Peyer's patch (tissue), 4 donors: ENCODE data around the gene FAM184A. TPM values are rescaled to one million over a fixed set of nuclear protein-coding genes. Genes with fewer than 3 reads are reported as not detected.
A peak's percentile ranks its signal among the peaks of the same experiment; 100 is the strongest.
"Not testable (repeated sequence)": the region's sequence is repeated elsewhere in the genome, so short reads cannot be mapped to it uniquely, and the experiment has no call there.

ENCODE experiments used
- DNase-seq, 3 donors: peaks; one replicate each; pipeline ENCODE4 v3.0.0-alpha.2; 2017 to 2019
- H3K27ac ChIP-seq, 4 donors: fragments of 200-600 bp; sonication (generic); one replicate each; pipeline ENCODE4 v1.5.1; 2016 to 2019
- H3K27me3 ChIP-seq, 2 donors: fragments of 200-600 bp; sonication (generic); one replicate each; pipeline ENCODE4 v1.5.1; 2019
- H3K36me3 ChIP-seq, 3 donors: fragments of 200-600 bp; sonication (generic); one replicate each; pipeline ENCODE4 v1.5.1; 2016 to 2019
- H3K4me1 ChIP-seq, 4 donors: fragments of 200-600 bp; sonication (generic); one replicate each; pipeline ENCODE4 v1.5.1; 2016 to 2019
- H3K4me3 ChIP-seq, 4 donors: fragments of 200-600 bp; sonication (generic); 1 replicate in 3 of 4; 2 replicates in 1 of 4; pipeline ENCODE4 v1.5.1; 2016 to 2019; ENCODE audit warnings: mild to moderate bottlenecking in 1 of 4
- H3K9me3 ChIP-seq, 4 donors: fragments of 200-600 bp; sonication (generic); one replicate each; pipeline ENCODE4 v1.5.1; 2016 to 2019; ENCODE audit warnings: mild to moderate bottlenecking in 1 of 4
- POLR2A ChIP-seq, 2 donors: fragments of 450-650 bp; IDR thresholded peaks; one replicate each; pipeline ENCODE4 v1.5.1; 2017; ENCODE audit warnings: antibody characterized with exemption in 2 of 2, mild to moderate bottlenecking in 2 of 2, moderate library complexity in 2 of 2
- total RNA-seq, 4 donors: library from RNA; depleted of rRNA; stranded (reverse); fragments of >200 nt; gene quantifications; one replicate each; pipeline ENCODE4 v1.1.0, GENCODE V29; 2016
- TF ChIP-seq, protein P1 (sequence below), 6 experiments: fragments of 450-650 bp in 4 of 6; fragments of 200-600 bp in 2 of 6; sonication (generic) in 1 of 6; IDR thresholded peaks; one replicate each; pipeline ENCODE4 v1.5.1; 2017 to 2019; ENCODE audit warnings: antibody characterized with exemption in 6 of 6, mild to moderate bottlenecking in 3 of 6, moderate library complexity in 1 of 6

The FAM184A gene
- total RNA-seq, 4 donors from 2014 or later, result 2.7 to 11.9 (median 8.8) TPM

DNA sequence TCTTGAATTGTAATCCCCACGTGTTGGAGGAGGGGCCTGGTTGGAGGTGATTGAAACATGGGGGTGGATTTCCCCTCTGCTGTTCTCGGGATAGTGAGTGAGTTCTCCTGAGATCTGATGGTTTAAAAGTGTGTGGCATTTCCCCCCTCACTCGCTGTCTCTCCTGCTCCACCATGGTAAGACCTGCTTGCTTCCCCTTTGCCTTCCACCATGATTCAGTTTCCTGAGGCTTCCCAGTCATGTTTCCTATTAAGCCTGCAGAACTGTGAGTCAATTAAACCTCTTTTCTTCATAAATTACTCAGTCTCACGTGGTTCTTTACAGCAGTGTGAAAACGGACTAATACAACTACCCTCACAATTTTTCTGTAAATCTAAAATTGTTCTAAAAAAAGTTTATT lies 26.8 kb upstream of the FAM184A start:
- TF ChIP-seq POLR2A (IDR thresholded peaks at IDR 0.05), result no peak
- TF ChIP-seq, protein P1, sequence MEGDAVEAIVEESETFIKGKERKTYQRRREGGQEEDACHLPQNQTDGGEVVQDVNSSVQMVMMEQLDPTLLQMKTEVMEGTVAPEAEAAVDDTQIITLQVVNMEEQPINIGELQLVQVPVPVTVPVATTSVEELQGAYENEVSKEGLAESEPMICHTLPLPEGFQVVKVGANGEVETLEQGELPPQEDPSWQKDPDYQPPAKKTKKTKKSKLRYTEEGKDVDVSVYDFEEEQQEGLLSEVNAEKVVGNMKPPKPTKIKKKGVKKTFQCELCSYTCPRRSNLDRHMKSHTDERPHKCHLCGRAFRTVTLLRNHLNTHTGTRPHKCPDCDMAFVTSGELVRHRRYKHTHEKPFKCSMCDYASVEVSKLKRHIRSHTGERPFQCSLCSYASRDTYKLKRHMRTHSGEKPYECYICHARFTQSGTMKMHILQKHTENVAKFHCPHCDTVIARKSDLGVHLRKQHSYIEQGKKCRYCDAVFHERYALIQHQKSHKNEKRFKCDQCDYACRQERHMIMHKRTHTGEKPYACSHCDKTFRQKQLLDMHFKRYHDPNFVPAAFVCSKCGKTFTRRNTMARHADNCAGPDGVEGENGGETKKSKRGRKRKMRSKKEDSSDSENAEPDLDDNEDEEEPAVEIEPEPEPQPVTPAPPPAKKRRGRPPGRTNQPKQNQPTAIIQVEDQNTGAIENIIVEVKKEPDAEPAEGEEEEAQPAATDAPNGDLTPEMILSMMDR (IDR thresholded peaks at IDR 0.05), result no peak
- H3K4me1 ChIP-seq, result no peaks in the 10 kb centered on the region
- no peaks in the 10 kb centered on the region for H3K9me3 ChIP-seq
- no peaks in the 10 kb centered on the region for H3K36me3 ChIP-seq
- no peak for DNase-seq
- no peak overlapping the region for H3K4me3 ChIP-seq
- no peaks in the 10 kb centered on the region for H3K27me3 ChIP-seq
- H3K27ac ChIP-seq, result no peak overlapping the region

GRCh38 chr6:119102901-119103300 lies 24.4 kb upstream of the FAM184A start:
- Histone ChIP-seq H3K36me3 (no peaks in the 10 kb centered on the region), H3K27ac (no peak overlapping the region), H3K4me3 (no peak overlapping the region), H3K4me1 (no peaks in the 10 kb centered on the region), H3K27me3 (no peaks in the 10 kb centered on the region), H3K9me3 (no peaks in the 10 kb centered on the region)
- DNase-seq, result no peak
- TF ChIP-seq, protein P1 (IDR thresholded peaks at IDR 0.05), result no peak
- TF ChIP-seq POLR2A (IDR thresholded peaks at IDR 0.05), result no peak

DNA sequence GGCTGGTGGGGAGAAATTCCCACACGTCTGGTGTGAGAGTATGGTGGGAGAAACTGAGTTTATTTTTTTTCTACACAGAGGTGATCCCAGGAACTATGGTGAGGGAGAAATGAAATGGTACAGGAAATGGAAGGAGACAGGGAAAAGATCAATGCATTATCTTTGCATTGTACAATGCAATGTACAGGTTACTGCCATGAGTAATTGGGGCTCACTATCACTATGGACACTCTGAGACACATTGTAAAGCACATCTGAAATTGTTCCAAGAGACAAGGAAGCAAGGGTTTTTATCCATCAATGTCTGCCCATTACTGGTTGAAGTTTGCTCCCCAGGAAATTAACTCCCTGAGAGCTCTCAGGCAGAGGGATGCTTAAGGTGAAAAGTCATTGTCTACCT lies 21.7 kb upstream of the FAM184A start:
- TF ChIP-seq, protein P1 (IDR thresholded peaks at IDR 0.05), result no peak
- TF ChIP-seq POLR2A (IDR thresholded peaks at IDR 0.05), result no peak
- H3K4me3 ChIP-seq, result no peak overlapping the region
- DNase-seq, result no peak
- H3K4me1 ChIP-seq, result no peaks in the 10 kb centered on the region
- H3K9me3 ChIP-seq, result no peaks in the 10 kb centered on the region
- H3K27ac ChIP-seq, result no peak overlapping the region
- no peaks in the 10 kb centered on the region for H3K27me3 ChIP-seq
- no peaks in the 10 kb centered on the region for H3K36me3 ChIP-seq

GRCh38 chr6:119097815-119098361 lies 19.4 kb upstream of the FAM184A start:
- not testable (repeated sequence) for H3K4me1 ChIP-seq, H3K27me3 ChIP-seq, H3K4me3 ChIP-seq, H3K9me3 ChIP-seq, DNase-seq, H3K36me3 ChIP-seq, H3K27ac ChIP-seq

- Histone ChIP-seq H3K36me3 (no peaks in the 10 kb centered on the region), H3K27me3 (no peaks in the 10 kb centered on the region), H3K27ac (peak overlapping the region in 1 of 4 donors; percentile 17), H3K9me3 (no peaks in the 10 kb centered on the region), H3K4me3 (no peak overlapping the region), H3K4me1 (no peaks in the 10 kb centered on the region)
- no peak for DNase-seq
- TF ChIP-seq, protein P1 (IDR thresholded peaks at IDR 0.05), result no peak
- TF ChIP-seq POLR2A (IDR thresholded peaks at IDR 0.05), result no peak
These were observed 18.5 kb upstream of the FAM184A start for GRCh38 chr6:119096721-119097565.

GRCh38 chr6:119090256-119090655 lies 11.8 kb upstream of the FAM184A start:
- Histone ChIP-seq H3K27me3 (no peaks in the 10 kb centered on the region), H3K9me3 (no peaks in the 10 kb centered on the region), H3K4me1 (no peaks in the 10 kb centered on the region), H3K27ac (no peak overlapping the region), H3K4me3 (no peak overlapping the region), H3K36me3 (no peaks in the 10 kb centered on the region)
- TF ChIP-seq POLR2A (IDR thresholded peaks at IDR 0.05), result no peak
- TF ChIP-seq, protein P1 (IDR thresholded peaks at IDR 0.05), result no peak
- no peak for DNase-seq
